CD14-positive monocyte (primary cell): Measurements from ENCODE around the gene WWOX. TPM values are rescaled to one million over a fixed set of nuclear protein-coding genes. Genes with fewer than 3 reads are reported as not detected.

Source experiments
- DNase-seq, 3 donors: peaks; one replicate each; pipeline ENCODE4 v3.0.0-alpha.2; 2011 to 2022
- H2AFZ ChIP-seq: 2 replicates; pipeline ENCODE4 v1.6.0; 2012; ENCODE audit warnings: mild to moderate bottlenecking, low read depth, low read length, inconsistent platforms; ENCODE audit not compliant: insufficient read depth, poor library complexity, severe bottlenecking
- H3K27ac ChIP-seq, 2 donors: 1 replicate in 1 of 2; 2 replicates in 1 of 2; pipeline ENCODE4 v1.5.1; 2012 to 2013; ENCODE audit warnings: low read length in 2 of 2, control low read depth in 1 of 2, inconsistent platforms in 1 of 2, low read depth in 1 of 2, mild to moderate bottlenecking in 1 of 2
- H3K27me3 ChIP-seq, 2 donors: one replicate each; pipeline versions ENCODE4 v1.6.0 to v1.6.1; 2011 to 2013; ENCODE audit warnings: low read length in 2 of 2; ENCODE audit not compliant: control insufficient read depth in 2 of 2, insufficient read depth in 2 of 2
- H3K36me3 ChIP-seq, 2 donors: replicated peaks in 1 of 2; 1 replicate in 1 of 2; 2 replicates in 1 of 2; pipeline versions ENCODE4 v1.5.1 to v1.6.1; 2012 to 2013; ENCODE audit warnings: low read length in 2 of 2, control low read depth in 1 of 2, inconsistent platforms in 1 of 2, mild to moderate bottlenecking in 1 of 2; ENCODE audit not compliant: insufficient read depth in 2 of 2, control insufficient read depth in 1 of 2
- H3K4me1 ChIP-seq, 2 donors: 1 replicate in 1 of 2; 2 replicates in 1 of 2; pipeline versions ENCODE4 v1.5.1 to v1.6.1; 2012 to 2013; ENCODE audit warnings: low read length in 2 of 2, control low read depth in 1 of 2, inconsistent platforms in 1 of 2, mild to moderate bottlenecking in 1 of 2, moderate library complexity in 1 of 2; ENCODE audit not compliant: insufficient read depth in 2 of 2, control insufficient read depth in 1 of 2
- H3K4me2 ChIP-seq: replicated peaks from 2 replicates; pipeline ENCODE3; 2012; ENCODE audit warnings: low read length, moderate library complexity, mild to moderate bottlenecking; ENCODE audit not compliant: poor library complexity, severe bottlenecking; ENCODE audit errors: extremely low read depth
- H3K4me3 ChIP-seq, 3 experiments: fragments of 200-600 bp in 1 of 3; sonication (generic) in 1 of 3; replicated peaks in 1 of 3; 1 replicate in 2 of 3; 2 replicates in 1 of 3; pipeline ENCODE4 v1.5.1; 2011 to 2013; ENCODE audit warnings: low read length in 3 of 3, mild to moderate bottlenecking in 3 of 3, control low read depth in 2 of 3, low read depth in 2 of 3, inconsistent platforms in 1 of 3, moderate library complexity in 1 of 3
- H3K79me2 ChIP-seq: 2 replicates; pipeline ENCODE4 v1.6.0; 2012; ENCODE audit warnings: mild to moderate bottlenecking, control low read depth, inconsistent platforms, low read length, moderate library complexity; ENCODE audit not compliant: insufficient read depth
- H3K9ac ChIP-seq: 2 replicates; pipeline ENCODE4 v1.6.0; 2017; ENCODE audit warnings: low read length, mild to moderate bottlenecking; ENCODE audit not compliant: insufficient read depth, poor library complexity, severe bottlenecking
- H3K9me3 ChIP-seq, 2 donors: replicated peaks in 1 of 2; 1 replicate in 1 of 2; 2 replicates in 1 of 2; pipeline versions ENCODE4 v1.5.1 to v1.6.1; 2012 to 2013; ENCODE audit warnings: low read length in 2 of 2, control low read depth in 1 of 2; ENCODE audit not compliant: control insufficient read depth in 1 of 2, insufficient read depth in 1 of 2
- H4K20me1 ChIP-seq: 2 replicates; pipeline ENCODE4 v1.6.0; 2012; ENCODE audit warnings: mild to moderate bottlenecking, low read length, control low read depth, moderate library complexity; ENCODE audit not compliant: insufficient read depth
- H3K27ac Mint-ChIP-seq, 7 donors: one replicate each; pipeline ENCODE4 v1.8.0; 2020; ENCODE audit warnings: mild to moderate bottlenecking in 7 of 7, mixed read lengths in 7 of 7, moderate library complexity in 6 of 7, inconsistent platforms in 2 of 7
- H3K27me3 Mint-ChIP-seq, 3 donors: one replicate each; pipeline ENCODE4 v1.8.0; 2021 to 2022; ENCODE audit warnings: low read depth in 3 of 3, mild to moderate bottlenecking in 3 of 3, mixed read lengths in 3 of 3, moderate library complexity in 3 of 3, inconsistent platforms in 1 of 3
- H3K36me3 Mint-ChIP-seq, 2 donors: one replicate each; pipeline ENCODE4 v1.8.0; 2020; ENCODE audit warnings: mixed read lengths in 2 of 2, inconsistent platforms in 1 of 2, mild to moderate bottlenecking in 1 of 2
- H3K4me1 Mint-ChIP-seq: one replicate; pipeline ENCODE4 v1.8.0; 2020; ENCODE audit warnings: mild to moderate bottlenecking, mixed read lengths
- H3K4me3 Mint-ChIP-seq, 2 donors: one replicate each; pipeline ENCODE4 v1.8.0; 2020; ENCODE audit warnings: mild to moderate bottlenecking in 2 of 2, mixed read lengths in 2 of 2, moderate library complexity in 1 of 2
- H3K9me3 Mint-ChIP-seq, 7 donors: one replicate each; pipeline ENCODE4 v1.8.0; 2020 to 2022; ENCODE audit warnings: mixed read lengths in 7 of 7, mild to moderate bottlenecking in 6 of 7, moderate library complexity in 6 of 7, inconsistent platforms in 2 of 7
- WGBS: methylation state at CpG from one replicate; pipeline ENCODE4 v1.1.5; 2013; ENCODE audit warnings: missing lambda C conversion rate; ENCODE audit not compliant: insufficient coverage; 5-methylcytosine and 5-hydroxymethylcytosine counted together
- intact Hi-C, 2 donors: fragments of 100-400 bp; cut with micrococcal nuclease; formaldehyde crosslinking; loops; one replicate each; pipeline versions ENCODE4 v1.15.0 to v1.15.1; 2023
- polyA plus RNA-seq, 3 donors: library from polyadenylated mRNA; depleted of rRNA in 1 of 3; unstranded in 2 of 3; stranded (reverse) in 1 of 3; fragments of 300-500 nt in 2 of 3; fragments of >200 nt in 1 of 3; fragmentation: Illumina TruSeq in 2 of 3; gene quantifications; 1 replicate in 2 of 3; 2 replicates in 1 of 3; pipeline ENCODE4 v1.2.3, GENCODE V29; 2012 to 2021
- TF ChIP-seq, protein P1 (sequence below): fragments of 200-600 bp; IDR thresholded peaks from one replicate; pipeline ENCODE4 v1.8.0; 2022; ENCODE audit warnings: antibody characterized with exemption, mild to moderate bottlenecking

The WWOX gene
- polyA plus RNA-seq, 3 donors = 4.0 to 7.0 (median 6.3) TPM

DNA sequence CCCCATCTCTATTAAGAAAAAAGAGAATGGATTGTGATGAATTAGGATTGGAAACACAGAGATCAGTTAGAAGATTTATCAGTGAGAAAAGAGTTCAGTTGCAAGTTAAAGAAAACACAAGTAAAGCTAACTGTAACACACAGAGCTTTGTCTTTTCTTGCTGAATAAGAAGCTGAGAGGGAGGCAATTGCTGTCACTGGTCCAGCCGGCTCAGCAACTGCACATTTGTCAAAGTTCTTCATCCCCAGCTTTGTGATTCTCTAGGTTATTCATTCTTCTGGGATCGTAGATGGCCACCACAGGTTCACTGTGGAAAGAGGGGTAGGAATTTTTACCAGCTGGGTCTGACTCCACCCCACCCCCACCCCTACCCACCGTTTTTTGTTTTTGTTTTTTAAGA is 615.7 kb downstream of the WWOX start:
- Histone ChIP-seq H3K9me3 (no peaks in the 10 kb centered on the region), H3K4me3 (no peak overlapping the region), H3K36me3 (no peaks in the 10 kb centered on the region), H2AFZ (no peak overlapping the region), H3K27ac (no peak overlapping the region), H3K27me3 (no peaks in the 10 kb centered on the region), H3K79me2 (no peaks in the 10 kb centered on the region), H3K9ac (no peak overlapping the region), H3K4me1 (no peaks in the 10 kb centered on the region), H3K4me2 (no peak overlapping the region), H4K20me1 (no peaks in the 10 kb centered on the region)
- H3K4me1 Mint-ChIP-seq = no peaks in the 10 kb centered on the region
- no peak overlapping the region for H3K4me3 Mint-ChIP-seq
- H3K27ac Mint-ChIP-seq = no peak overlapping the region
- H3K36me3 Mint-ChIP-seq = no peaks in the 10 kb centered on the region
- TF ChIP-seq, protein P1, sequence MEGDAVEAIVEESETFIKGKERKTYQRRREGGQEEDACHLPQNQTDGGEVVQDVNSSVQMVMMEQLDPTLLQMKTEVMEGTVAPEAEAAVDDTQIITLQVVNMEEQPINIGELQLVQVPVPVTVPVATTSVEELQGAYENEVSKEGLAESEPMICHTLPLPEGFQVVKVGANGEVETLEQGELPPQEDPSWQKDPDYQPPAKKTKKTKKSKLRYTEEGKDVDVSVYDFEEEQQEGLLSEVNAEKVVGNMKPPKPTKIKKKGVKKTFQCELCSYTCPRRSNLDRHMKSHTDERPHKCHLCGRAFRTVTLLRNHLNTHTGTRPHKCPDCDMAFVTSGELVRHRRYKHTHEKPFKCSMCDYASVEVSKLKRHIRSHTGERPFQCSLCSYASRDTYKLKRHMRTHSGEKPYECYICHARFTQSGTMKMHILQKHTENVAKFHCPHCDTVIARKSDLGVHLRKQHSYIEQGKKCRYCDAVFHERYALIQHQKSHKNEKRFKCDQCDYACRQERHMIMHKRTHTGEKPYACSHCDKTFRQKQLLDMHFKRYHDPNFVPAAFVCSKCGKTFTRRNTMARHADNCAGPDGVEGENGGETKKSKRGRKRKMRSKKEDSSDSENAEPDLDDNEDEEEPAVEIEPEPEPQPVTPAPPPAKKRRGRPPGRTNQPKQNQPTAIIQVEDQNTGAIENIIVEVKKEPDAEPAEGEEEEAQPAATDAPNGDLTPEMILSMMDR = no peak
- no peak for DNase-seq
- intact Hi-C loops = no loop called here
- peaks cover 0 to 3% (median 3%) of the 10 kb centered on the region in 3 donors for H3K27me3 Mint-ChIP-seq
- H3K9me3 Mint-ChIP-seq = peaks cover 0 to 2% (median 0%) of the 10 kb centered on the region in 7 donors
- WGBS = no CpG with 5 or more reads among the region's 3 CpGs

DNA sequence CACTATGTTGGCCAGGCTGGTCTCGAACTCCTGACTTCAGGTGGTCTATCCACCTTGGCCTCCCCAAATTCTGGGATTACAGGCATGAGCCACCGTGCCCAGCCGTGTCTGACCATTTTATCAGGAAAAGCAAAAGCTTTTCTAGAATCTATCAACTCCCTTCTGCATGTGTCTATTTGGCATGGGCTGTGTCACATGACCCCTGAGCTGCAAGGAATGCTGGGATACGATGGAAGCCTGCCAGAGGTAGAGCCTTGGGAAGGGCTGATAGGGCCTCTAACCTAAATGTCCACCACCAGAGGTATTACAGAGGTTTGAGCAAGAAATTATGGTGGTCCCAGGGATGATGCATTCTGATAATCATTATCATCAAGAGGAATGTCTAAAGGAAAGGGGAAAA is 616.2 kb downstream of the WWOX start:
- no peak overlapping the region for H3K27ac Mint-ChIP-seq
- WGBS = 85% methylated on average over 3 of the region's 4 CpGs
- no peak overlapping the region for H3K4me2 ChIP-seq
- no peaks in the 10 kb centered on the region for H3K36me3 ChIP-seq
- H2AFZ ChIP-seq = no peak overlapping the region
- intact Hi-C loops = no loop called here
- no peaks in the 10 kb centered on the region for H3K9me3 ChIP-seq
- H3K36me3 Mint-ChIP-seq = no peaks in the 10 kb centered on the region
- TF ChIP-seq, protein P1 = no peak
- H3K9ac ChIP-seq = no peak overlapping the region
- no peak overlapping the region for H3K4me3 ChIP-seq
- H3K27ac ChIP-seq = no peak overlapping the region
- no peaks in the 10 kb centered on the region for H3K79me2 ChIP-seq
- DNase-seq = no peak
- H3K27me3 Mint-ChIP-seq = peaks cover 0 to 3% (median 3%) of the 10 kb centered on the region in 3 donors
- H3K4me1 Mint-ChIP-seq = no peaks in the 10 kb centered on the region
- H3K4me3 Mint-ChIP-seq = no peak overlapping the region
- H3K4me1 ChIP-seq = no peaks in the 10 kb centered on the region
- no peaks in the 10 kb centered on the region for H4K20me1 ChIP-seq
- no peaks in the 10 kb centered on the region for H3K27me3 ChIP-seq
- peaks cover 0 to 2% (median 0%) of the 10 kb centered on the region in 7 donors for H3K9me3 Mint-ChIP-seq
